ENCODE measurements around the gene RNF208. TPM values are rescaled to one million over a fixed set of nuclear protein-coding genes. Genes with fewer than 3 reads are reported as not detected.

Gene RNF208
- total and polyA plus RNA-seq, 5 donors from 2014 or later = 1.2 TPM; not detected in 4

DNA sequence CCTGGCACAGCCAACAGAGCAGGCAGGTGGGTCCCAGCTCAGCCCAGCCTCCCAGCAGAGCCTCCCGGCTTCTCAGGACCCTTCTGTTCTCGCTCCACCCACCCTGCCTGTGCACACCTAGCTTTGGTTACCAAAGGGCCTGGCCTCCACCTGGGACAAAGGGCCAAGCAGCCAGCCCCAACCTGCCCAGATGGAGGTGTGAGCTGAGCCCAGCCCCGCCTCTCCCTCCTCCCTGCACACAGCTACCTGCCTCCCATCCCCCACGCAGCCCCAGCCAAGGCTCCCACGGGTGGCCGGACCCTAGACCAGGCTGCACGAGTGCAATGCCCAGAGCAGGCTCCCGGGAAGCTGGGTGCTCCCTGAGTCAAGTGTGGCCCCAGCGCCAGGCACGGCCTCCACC, 27.1 kb downstream of the RNF208 start:
- Histone ChIP-seq H3K9me3 (ENCODE audit: control insufficient read depth in 2 of 2, low read length in 2 of 2) (no peaks in the 10 kb centered on the region), H3K27me3 (ENCODE audit: control insufficient read depth, insufficient read depth, low read length) (no peaks in the 10 kb centered on the region), H3K27ac (ENCODE audit: insufficient read depth, low read length, poor library complexity, severe bottlenecking) (no peak overlapping the region), H3K4me1 (ENCODE audit: control insufficient read depth, insufficient read depth, low read length, poor library complexity, severe bottlenecking) (peaks cover 12% of the 10 kb centered on the region), H3K36me3 (ENCODE audit: control insufficient read depth, insufficient read depth, low read length) (peaks cover 4% of the 10 kb centered on the region), H3K4me3 (ENCODE audit: low read depth, low read length) (no peak overlapping the region)
- Mint-ChIP-seq H3K36me3 (no peaks in the 10 kb centered on the region), H3K4me3 (no peak overlapping the region), H3K9me3 (no peaks in the 10 kb centered on the region), H3K27ac (no peak overlapping the region), H3K4me1 (peaks cover 0 to 13% (median 0%) of the 10 kb centered on the region in 4 donors), H3K27me3 (no peaks in the 10 kb centered on the region)
- ATAC-seq (ENCODE audit: low read depth in 2 of 2) (no peak), DNase-seq (no peak)

DNA sequence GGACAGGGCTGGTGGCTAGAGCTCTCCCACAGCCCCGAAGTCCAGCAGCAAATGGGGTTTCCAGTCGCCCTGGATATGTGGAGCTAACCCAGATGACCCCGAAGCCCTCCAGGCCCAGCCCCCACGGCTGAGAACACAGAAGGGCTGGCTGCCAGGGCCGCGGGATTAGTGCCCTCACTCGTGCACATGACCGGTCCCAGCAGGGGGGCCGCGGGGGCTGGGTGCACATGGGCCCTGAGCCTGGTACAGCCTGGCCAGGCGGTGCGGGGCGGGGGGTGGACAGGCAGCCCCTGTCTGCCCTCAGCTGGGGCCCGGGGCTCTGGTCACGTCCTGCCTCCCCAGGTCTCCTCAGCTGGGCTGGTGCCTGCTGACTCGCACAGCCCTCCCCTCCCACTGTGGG, 27.7 kb downstream of the RNF208 start:
- DNase-seq = no peak
- H3K36me3 ChIP-seq (ENCODE audit: control insufficient read depth, insufficient read depth, low read length) = peaks cover 4% of the 10 kb centered on the region
- H3K27me3 ChIP-seq (ENCODE audit: control insufficient read depth, insufficient read depth, low read length) = no peaks in the 10 kb centered on the region
- no peak overlapping the region for H3K27ac ChIP-seq (ENCODE audit: insufficient read depth, low read length, poor library complexity, severe bottlenecking)
- H3K4me1 ChIP-seq (ENCODE audit: control insufficient read depth, insufficient read depth, low read length, poor library complexity, severe bottlenecking) = peaks cover 13% of the 10 kb centered on the region
- Mint-ChIP-seq H3K27ac (no peak overlapping the region), H3K9me3 (no peaks in the 10 kb centered on the region), H3K4me1 (peaks cover 0 to 14% (median 0%) of the 10 kb centered on the region in 4 donors), H3K36me3 (no peaks in the 10 kb centered on the region), H3K4me3 (no peak overlapping the region), H3K27me3 (no peaks in the 10 kb centered on the region)
- ATAC-seq (ENCODE audit: low read depth in 2 of 2) = no peak
- H3K9me3 ChIP-seq (ENCODE audit: control insufficient read depth in 2 of 2, low read length in 2 of 2) = no peaks in the 10 kb centered on the region
- H3K4me3 ChIP-seq (ENCODE audit: low read depth, low read length) = no peak overlapping the region

DNA sequence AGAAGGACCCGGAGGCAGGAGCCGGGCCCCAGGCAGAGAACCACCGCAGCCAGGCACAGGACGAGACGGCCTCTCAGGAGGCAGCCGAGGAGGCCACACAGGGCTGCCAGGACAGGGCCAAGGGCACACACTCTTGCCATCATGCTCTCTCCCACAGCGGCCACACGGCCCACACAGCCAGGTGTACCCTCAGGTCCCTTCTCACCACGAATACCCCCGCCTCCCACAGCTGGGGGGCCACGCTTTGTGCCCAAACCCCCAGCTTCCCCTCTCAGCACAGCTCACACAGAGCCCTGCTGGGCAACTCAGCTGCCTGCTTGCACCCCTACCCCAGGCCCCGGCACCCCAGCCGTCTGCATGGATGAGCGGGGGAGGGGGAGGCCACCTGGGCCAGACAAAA, 28.3 kb downstream of the RNF208 start:
- Mint-ChIP-seq H3K27me3 (no peaks in the 10 kb centered on the region), H3K4me3 (peak overlapping the region in 1 of 4 donors; percentile 51), H3K9me3 (no peaks in the 10 kb centered on the region), H3K4me1 (peaks cover 0 to 19% (median 0%) of the 10 kb centered on the region in 4 donors), H3K27ac (no peak overlapping the region), H3K36me3 (no peaks in the 10 kb centered on the region)
- Histone ChIP-seq H3K27me3 (ENCODE audit: control insufficient read depth, insufficient read depth, low read length) (no peaks in the 10 kb centered on the region), H3K9me3 (ENCODE audit: control insufficient read depth in 2 of 2, low read length in 2 of 2) (no peaks in the 10 kb centered on the region), H3K4me3 (ENCODE audit: low read depth, low read length) (no peak overlapping the region), H3K36me3 (ENCODE audit: control insufficient read depth, insufficient read depth, low read length) (peaks cover 4% of the 10 kb centered on the region), H3K4me1 (ENCODE audit: control insufficient read depth, insufficient read depth, low read length, poor library complexity, severe bottlenecking) (peaks cover 15% of the 10 kb centered on the region), H3K27ac (ENCODE audit: insufficient read depth, low read length, poor library complexity, severe bottlenecking) (no peak overlapping the region)
- DNase-seq (no peak), ATAC-seq (ENCODE audit: low read depth in 2 of 2) (no peak)

DNA sequence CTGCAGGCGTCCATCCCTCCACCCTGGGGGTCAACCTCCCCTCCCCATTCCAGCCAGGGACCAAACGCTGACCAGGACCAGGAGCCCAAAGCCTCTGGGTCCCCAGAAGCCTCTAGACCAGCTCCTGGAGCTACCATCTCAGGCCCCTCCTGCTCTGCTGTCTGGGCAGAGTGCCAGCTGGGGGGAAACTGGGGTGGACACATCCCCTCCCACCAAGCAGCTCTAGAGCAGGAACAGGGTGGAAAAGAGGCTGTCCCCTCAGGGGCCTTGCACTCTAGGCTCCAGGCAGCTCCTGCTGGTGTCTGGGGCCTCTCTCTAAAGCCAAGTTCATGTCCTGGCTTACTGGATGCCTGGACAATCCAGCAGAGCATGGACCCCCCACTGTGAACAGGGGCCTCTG, 29.2 kb downstream of the RNF208 start:
- Mint-ChIP-seq H3K27ac (no peak overlapping the region), H3K9me3 (no peaks in the 10 kb centered on the region), H3K27me3 (no peaks in the 10 kb centered on the region), H3K4me1 (peaks cover 0 to 20% (median under 1%) of the 10 kb centered on the region in 4 donors), H3K36me3 (no peaks in the 10 kb centered on the region), H3K4me3 (peak overlapping the region in 1 of 4 donors; percentile 41)
- no peaks in the 10 kb centered on the region for H3K27me3 ChIP-seq (ENCODE audit: control insufficient read depth, insufficient read depth, low read length)
- H3K36me3 ChIP-seq (ENCODE audit: control insufficient read depth, insufficient read depth, low read length) = peaks cover 4% of the 10 kb centered on the region
- H3K4me1 ChIP-seq (ENCODE audit: control insufficient read depth, insufficient read depth, low read length, poor library complexity, severe bottlenecking) = peaks cover 18% of the 10 kb centered on the region
- no peak overlapping the region for H3K4me3 ChIP-seq (ENCODE audit: low read depth, low read length)
- DNase-seq = no peak
- ATAC-seq (ENCODE audit: low read depth in 2 of 2) = no peak
- H3K27ac ChIP-seq (ENCODE audit: insufficient read depth, low read length, poor library complexity, severe bottlenecking) = no peak overlapping the region
- H3K9me3 ChIP-seq (ENCODE audit: control insufficient read depth in 2 of 2, low read length in 2 of 2) = no peaks in the 10 kb centered on the region

DNA sequence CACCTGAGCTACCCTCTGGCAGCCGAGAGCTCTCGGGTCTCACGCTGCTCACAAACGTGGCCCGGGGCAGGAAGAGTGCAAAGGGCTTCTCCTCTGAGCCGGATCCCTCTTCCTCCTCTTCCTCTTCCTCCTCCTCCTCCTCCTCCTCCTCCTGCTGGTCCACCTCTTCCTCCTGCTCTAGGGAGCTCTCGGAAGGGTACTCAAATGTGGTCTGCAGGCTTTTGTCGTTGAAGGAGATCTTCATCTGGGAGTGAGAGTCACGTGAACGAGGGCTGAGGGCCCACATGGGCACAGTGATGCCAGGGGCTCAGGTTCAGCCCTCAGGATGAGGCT, 29.6 kb downstream of the RNF208 start:
- H3K27me3 ChIP-seq (ENCODE audit: control insufficient read depth, insufficient read depth, low read length) = no peaks in the 10 kb centered on the region
- no peak overlapping the region for H3K27ac Mint-ChIP-seq
- no peaks in the 10 kb centered on the region for H3K27me3 Mint-ChIP-seq
- no peak overlapping the region for H3K4me3 ChIP-seq (ENCODE audit: low read depth, low read length)
- H3K36me3 Mint-ChIP-seq = no peaks in the 10 kb centered on the region
- DNase-seq = no peak
- peaks cover 22% of the 10 kb centered on the region for H3K4me1 ChIP-seq (ENCODE audit: control insufficient read depth, insufficient read depth, low read length, poor library complexity, severe bottlenecking)
- peaks cover 0 to 24% (median 4%) of the 10 kb centered on the region in 4 donors for H3K4me1 Mint-ChIP-seq
- no peak for ATAC-seq (ENCODE audit: low read depth in 2 of 2)
- no peaks in the 10 kb centered on the region for H3K9me3 Mint-ChIP-seq
- no peak overlapping the region for H3K27ac ChIP-seq (ENCODE audit: insufficient read depth, low read length, poor library complexity, severe bottlenecking)
- H3K36me3 ChIP-seq (ENCODE audit: control insufficient read depth, insufficient read depth, low read length) = peaks cover 4% of the 10 kb centered on the region
- H3K4me3 Mint-ChIP-seq = peak overlapping the region in 1 of 4 donors; percentile 35
- no peaks in the 10 kb centered on the region for H3K9me3 ChIP-seq (ENCODE audit: control insufficient read depth in 2 of 2, low read length in 2 of 2)

- H3K4me3 ChIP-seq (ENCODE audit: low read depth, low read length) = no peak overlapping the region
- Mint-ChIP-seq H3K4me1 (peaks cover 0 to 29% (median 7%) of the 10 kb centered on the region in 4 donors), H3K27ac (no peak overlapping the region), H3K4me3 (peak overlapping the region in 1 of 4 donors; percentile 35), H3K9me3 (no peaks in the 10 kb centered on the region), H3K27me3 (no peaks in the 10 kb centered on the region), H3K36me3 (no peaks in the 10 kb centered on the region)
- H3K9me3 ChIP-seq (ENCODE audit: control insufficient read depth in 2 of 2, low read length in 2 of 2) = no peaks in the 10 kb centered on the region
- DNase-seq = no peak
- H3K27ac ChIP-seq (ENCODE audit: insufficient read depth, low read length, poor library complexity, severe bottlenecking) = no peak overlapping the region
- no peaks in the 10 kb centered on the region for H3K27me3 ChIP-seq (ENCODE audit: control insufficient read depth, insufficient read depth, low read length)
- peaks cover 28% of the 10 kb centered on the region for H3K4me1 ChIP-seq (ENCODE audit: control insufficient read depth, insufficient read depth, low read length, poor library complexity, severe bottlenecking)
- peaks cover 4% of the 10 kb centered on the region for H3K36me3 ChIP-seq (ENCODE audit: control insufficient read depth, insufficient read depth, low read length)
- no peak for ATAC-seq (ENCODE audit: low read depth in 2 of 2)
Observed at GRCh38 chr9:137191691-137192447, 30.2 kb downstream of the RNF208 start.

DNA sequence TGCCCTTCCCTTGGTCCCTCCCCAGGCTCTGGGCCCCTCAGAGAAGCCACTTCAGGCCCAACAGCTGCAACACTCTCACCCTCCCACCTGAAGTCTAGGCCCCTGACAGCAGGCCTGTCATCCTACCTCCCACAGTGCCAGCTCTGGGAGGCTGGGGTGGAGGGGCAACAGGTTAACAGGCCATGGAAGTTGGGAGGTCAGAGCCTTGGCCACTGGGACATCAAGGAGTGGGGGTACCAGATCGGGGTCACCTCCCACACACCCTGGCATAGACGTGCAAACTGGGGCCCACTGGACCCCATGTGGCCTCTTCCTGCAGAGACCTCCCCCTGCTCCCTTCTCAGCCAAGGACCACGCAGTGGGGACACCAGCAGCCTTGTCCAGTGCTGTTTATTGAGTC, 30.8 kb downstream of the RNF208 start:
- H3K36me3 ChIP-seq (ENCODE audit: control insufficient read depth, insufficient read depth, low read length) = peaks cover 4% of the 10 kb centered on the region
- Mint-ChIP-seq H3K4me3 (peak overlapping the region in 2 of 4 donors; percentile 54 to 62), H3K36me3 (no peaks in the 10 kb centered on the region), H3K27me3 (no peaks in the 10 kb centered on the region), H3K27ac (no peak overlapping the region), H3K9me3 (no peaks in the 10 kb centered on the region), H3K4me1 (peaks cover 0 to 35% (median 11%) of the 10 kb centered on the region in 4 donors)
- no peak for DNase-seq
- no peaks in the 10 kb centered on the region for H3K9me3 ChIP-seq (ENCODE audit: control insufficient read depth in 2 of 2, low read length in 2 of 2)
- peaks cover 34% of the 10 kb centered on the region for H3K4me1 ChIP-seq (ENCODE audit: control insufficient read depth, insufficient read depth, low read length, poor library complexity, severe bottlenecking)
- H3K27me3 ChIP-seq (ENCODE audit: control insufficient read depth, insufficient read depth, low read length) = no peaks in the 10 kb centered on the region
- H3K4me3 ChIP-seq (ENCODE audit: low read depth, low read length) = no peak overlapping the region
- no peak overlapping the region for H3K27ac ChIP-seq (ENCODE audit: insufficient read depth, low read length, poor library complexity, severe bottlenecking)
- no peak for ATAC-seq (ENCODE audit: low read depth in 2 of 2)

- peak overlapping the region in 1 of 3 donors; percentile 36 for H3K27ac Mint-ChIP-seq
- ATAC-seq (ENCODE audit: low read depth in 2 of 2) = no peak
- peaks cover 39% of the 10 kb centered on the region for H3K4me1 ChIP-seq (ENCODE audit: control insufficient read depth, insufficient read depth, low read length, poor library complexity, severe bottlenecking)
- peaks cover 0 to 43% (median 13%) of the 10 kb centered on the region in 4 donors for H3K4me1 Mint-ChIP-seq
- no peaks in the 10 kb centered on the region for H3K27me3 Mint-ChIP-seq
- no peaks in the 10 kb centered on the region for H3K27me3 ChIP-seq (ENCODE audit: control insufficient read depth, insufficient read depth, low read length)
- H3K36me3 ChIP-seq (ENCODE audit: control insufficient read depth, insufficient read depth, low read length) = peaks cover 10% of the 10 kb centered on the region
- no peak for DNase-seq
- H3K4me3 Mint-ChIP-seq = peak overlapping the region; percentile 54 to 92 (median 76)
- no peaks in the 10 kb centered on the region for H3K36me3 Mint-ChIP-seq
- no peaks in the 10 kb centered on the region for H3K9me3 Mint-ChIP-seq
- H3K4me3 ChIP-seq (ENCODE audit: low read depth, low read length) = no peak overlapping the region
- no peak overlapping the region for H3K27ac ChIP-seq (ENCODE audit: insufficient read depth, low read length, poor library complexity, severe bottlenecking)
- H3K9me3 ChIP-seq (ENCODE audit: control insufficient read depth in 2 of 2, low read length in 2 of 2) = no peaks in the 10 kb centered on the region
Observed at GRCh38 chr9:137190315-137190856, 31.7 kb downstream of the RNF208 start.

Data from CD4-positive, CD25-positive, alpha-beta regulatory T cell (primary cell).